ENCODE measurements around the gene CPT1B. TPM values are rescaled to one million over a fixed set of nuclear protein-coding genes. Genes with fewer than 3 reads are reported as not detected.
A peak's percentile ranks its signal among the peaks of the same experiment; 100 is the strongest.

CPT1B gene
- total RNA-seq, 1 donor from 2014 or later, result 118 TPM

- peak overlapping the region; percentile 46 for H3K4me3 Mint-ChIP-seq (ENCODE audit: unreplicated experiment)
- no peak for DNase-seq
- H3K36me3 Mint-ChIP-seq (ENCODE audit: unreplicated experiment), result no peaks in the 10 kb centered on the region
- H3K9me3 Mint-ChIP-seq (ENCODE audit: unreplicated experiment), result peaks cover 10% of the 10 kb centered on the region
- no peak for TF ChIP-seq CTCF (IDR thresholded peaks at IDR 0.05; ENCODE audit: partially characterized antibody, unreplicated experiment)
- H3K4me1 Mint-ChIP-seq (ENCODE audit: low read depth, unreplicated experiment), result peaks cover 8% of the 10 kb centered on the region
- peaks cover 25% of the 10 kb centered on the region for H3K27me3 Mint-ChIP-seq (ENCODE audit: unreplicated experiment)
- H3K27ac Mint-ChIP-seq (ENCODE audit: unreplicated experiment), result no peak overlapping the region
These were observed 47.7 kb downstream of the CPT1B start for GRCh38 chr22:50530580-50530876.

- Mint-ChIP-seq H3K36me3 (ENCODE audit: unreplicated experiment) (no peaks in the 10 kb centered on the region), H3K4me1 (ENCODE audit: low read depth, unreplicated experiment) (peaks cover 8% of the 10 kb centered on the region), H3K27ac (ENCODE audit: unreplicated experiment) (no peak within 1 kb of the TSS), H3K4me3 (ENCODE audit: unreplicated experiment) (peak within 1 kb of the TSS; percentile 46), H3K9me3 (ENCODE audit: unreplicated experiment) (peaks cover 10% of the 10 kb centered on the region), H3K27me3 (ENCODE audit: unreplicated experiment) (peaks cover 25% of the 10 kb centered on the region)
- TF ChIP-seq CTCF (IDR thresholded peaks at IDR 0.05; ENCODE audit: partially characterized antibody, unreplicated experiment), result no peak
- peak; percentile 24 for DNase-seq
These were observed 48.2 kb downstream of the CPT1B start, which contains the start of gene TYMP for GRCh38 chr22:50529897-50530579. Gene TYMP (minus strand): TSS chr22:50530012. CDS start chr22:50529709, 303 bp downstream.

GRCh38 chr22:50529416-50529896 lies 48.8 kb downstream of the CPT1B start:
- TF ChIP-seq CTCF (IDR thresholded peaks at IDR 0.05; ENCODE audit: partially characterized antibody, unreplicated experiment), result no peak
- H3K4me1 Mint-ChIP-seq (ENCODE audit: low read depth, unreplicated experiment), result peaks cover 11% of the 10 kb centered on the region
- no peak overlapping the region for H3K4me3 Mint-ChIP-seq (ENCODE audit: unreplicated experiment)
- H3K9me3 Mint-ChIP-seq (ENCODE audit: unreplicated experiment), result peaks cover 14% of the 10 kb centered on the region
- no peak overlapping the region for H3K27ac Mint-ChIP-seq (ENCODE audit: unreplicated experiment)
- DNase-seq, result no peak
- H3K27me3 Mint-ChIP-seq (ENCODE audit: unreplicated experiment), result peaks cover 28% of the 10 kb centered on the region
- H3K36me3 Mint-ChIP-seq (ENCODE audit: unreplicated experiment), result peaks cover 3% of the 10 kb centered on the region

GRCh38 chr22:50528682-50529415 lies 49.4 kb downstream of the CPT1B start:
- H3K36me3 Mint-ChIP-seq (ENCODE audit: unreplicated experiment), result peaks cover 5% of the 10 kb centered on the region
- TF ChIP-seq CTCF (IDR thresholded peaks at IDR 0.05; ENCODE audit: partially characterized antibody, unreplicated experiment), result no peak
- H3K27ac Mint-ChIP-seq (ENCODE audit: unreplicated experiment), result no peak overlapping the region
- no peak for DNase-seq
- peaks cover 30% of the 10 kb centered on the region for H3K27me3 Mint-ChIP-seq (ENCODE audit: unreplicated experiment)
- peaks cover 15% of the 10 kb centered on the region for H3K9me3 Mint-ChIP-seq (ENCODE audit: unreplicated experiment)
- H3K4me1 Mint-ChIP-seq (ENCODE audit: low read depth, unreplicated experiment), result peaks cover 12% of the 10 kb centered on the region
- no peak overlapping the region for H3K4me3 Mint-ChIP-seq (ENCODE audit: unreplicated experiment)

Data from glutamatergic neuron (in vitro differentiated cells).